H1 (cell line): ENCODE data around the gene TGM2. TPM values are rescaled to one million over a fixed set of nuclear protein-coding genes. Genes with fewer than 3 reads are reported as not detected.

Source experiments
- BCL11A ChIP-seq, 2 experiments: IDR thresholded peaks; one replicate each; pipeline ENCODE4 v1.6.1; 2011; ENCODE audit warnings: low read depth in 2 of 2, low read length in 2 of 2, mild to moderate bottlenecking in 2 of 2
- CREB1 ChIP-seq: IDR thresholded peaks from 2 replicates; pipeline ENCODE4 v1.6.1; 2012; ENCODE audit warnings: inconsistent platforms
- EZH2 ChIP-seq: fragments of 200-600 bp; sonication (generic); IDR thresholded peaks from 2 replicates; pipeline ENCODE4 v1.7.1; 2012; ENCODE audit warnings: low read depth, mild to moderate bottlenecking, moderate library complexity, low read length, inconsistent platforms; ENCODE audit not compliant: severe bottlenecking
- KDM5A ChIP-seq: fragments of 200-600 bp; IDR thresholded peaks from 2 replicates; pipeline ENCODE4 v1.7.1; 2012; ENCODE audit warnings: mild to moderate bottlenecking, low read length, inconsistent platforms, mixed read lengths
- POU5F1 ChIP-seq: IDR thresholded peaks from 2 replicates; pipeline ENCODE4 v1.6.1; 2011; ENCODE audit warnings: low read depth, mild to moderate bottlenecking, low read length, moderate library complexity
- RXRA ChIP-seq: IDR thresholded peaks from 2 replicates; pipeline ENCODE4 v1.6.1; 2011; ENCODE audit warnings: low read depth, mild to moderate bottlenecking, low read length, moderate library complexity; ENCODE audit not compliant: insufficient read depth
- SP1 ChIP-seq: IDR thresholded peaks from 2 replicates; pipeline ENCODE4 v1.6.1; 2011; ENCODE audit warnings: low read depth, low read length
- ZNF274 ChIP-seq: IDR thresholded peaks from 2 replicates; pipeline ENCODE4 v1.7.0; 2012; ENCODE audit warnings: low read length, borderline replicate concordance; ENCODE audit errors: extremely low read depth
- polyA plus RNA-seq, 7 experiments: library from polyadenylated mRNA; depleted of rRNA in 3 of 7; stranded (reverse) in 5 of 7; unstranded in 2 of 7; fragments of >200 nt in 5 of 7; fragments of 200-250 nt in 2 of 7; gene quantifications; 1 replicate in 5 of 7; 2 replicates in 1 of 7; 4 replicates in 1 of 7; pipeline versions ENCODE4 v1.2.1 to v1.2.3, GENCODE V29; 2011 to 2013; ENCODE audit warnings: missing spikeins in 2 of 7, mixed read lengths in 2 of 7
- total RNA-seq: library from RNA; stranded (reverse); fragmentation: NEBNext Ultra II Directional; extraction: Animal tissue kit (Norgen Biotek cat#: 25700); gene quantifications from 2 replicates; pipeline ENCODE4 v1.2.1, GENCODE V29; 2021
- TF ChIP-seq, protein P1 (sequence below): fragments of 300-600 bp; sonication (generic); IDR thresholded peaks from 2 replicates; pipeline ENCODE4 v1.7.1; 2012; ENCODE audit warnings: low read length, moderate library complexity, mild to moderate bottlenecking, inconsistent platforms; ENCODE audit not compliant: insufficient replicate concordance

The TGM2 gene
- total and polyA plus RNA-seq, 2 of the 8 experiments (the other 6 are each of a cell fraction or from before 2014, with no cell fraction given), result 0.86 to 1.0 TPM

DNA sequence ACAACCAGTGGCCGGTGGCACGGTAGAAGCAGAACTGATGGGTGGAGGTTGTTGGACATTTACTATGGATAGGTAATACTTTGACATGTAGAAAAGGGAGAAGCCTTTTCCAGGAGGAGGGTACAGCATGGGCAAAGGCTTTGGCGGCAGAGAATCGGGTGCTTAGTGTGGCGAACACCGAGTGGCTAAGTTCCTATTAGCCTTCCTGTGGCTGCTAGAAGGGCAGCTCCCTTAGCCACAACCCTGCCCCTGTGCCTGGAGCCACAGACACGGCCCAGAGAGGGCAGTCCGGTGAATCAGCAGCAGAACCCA lies 37.9 kb upstream of the TGM2 start (continued):
- TF ChIP-seq, protein P1, sequence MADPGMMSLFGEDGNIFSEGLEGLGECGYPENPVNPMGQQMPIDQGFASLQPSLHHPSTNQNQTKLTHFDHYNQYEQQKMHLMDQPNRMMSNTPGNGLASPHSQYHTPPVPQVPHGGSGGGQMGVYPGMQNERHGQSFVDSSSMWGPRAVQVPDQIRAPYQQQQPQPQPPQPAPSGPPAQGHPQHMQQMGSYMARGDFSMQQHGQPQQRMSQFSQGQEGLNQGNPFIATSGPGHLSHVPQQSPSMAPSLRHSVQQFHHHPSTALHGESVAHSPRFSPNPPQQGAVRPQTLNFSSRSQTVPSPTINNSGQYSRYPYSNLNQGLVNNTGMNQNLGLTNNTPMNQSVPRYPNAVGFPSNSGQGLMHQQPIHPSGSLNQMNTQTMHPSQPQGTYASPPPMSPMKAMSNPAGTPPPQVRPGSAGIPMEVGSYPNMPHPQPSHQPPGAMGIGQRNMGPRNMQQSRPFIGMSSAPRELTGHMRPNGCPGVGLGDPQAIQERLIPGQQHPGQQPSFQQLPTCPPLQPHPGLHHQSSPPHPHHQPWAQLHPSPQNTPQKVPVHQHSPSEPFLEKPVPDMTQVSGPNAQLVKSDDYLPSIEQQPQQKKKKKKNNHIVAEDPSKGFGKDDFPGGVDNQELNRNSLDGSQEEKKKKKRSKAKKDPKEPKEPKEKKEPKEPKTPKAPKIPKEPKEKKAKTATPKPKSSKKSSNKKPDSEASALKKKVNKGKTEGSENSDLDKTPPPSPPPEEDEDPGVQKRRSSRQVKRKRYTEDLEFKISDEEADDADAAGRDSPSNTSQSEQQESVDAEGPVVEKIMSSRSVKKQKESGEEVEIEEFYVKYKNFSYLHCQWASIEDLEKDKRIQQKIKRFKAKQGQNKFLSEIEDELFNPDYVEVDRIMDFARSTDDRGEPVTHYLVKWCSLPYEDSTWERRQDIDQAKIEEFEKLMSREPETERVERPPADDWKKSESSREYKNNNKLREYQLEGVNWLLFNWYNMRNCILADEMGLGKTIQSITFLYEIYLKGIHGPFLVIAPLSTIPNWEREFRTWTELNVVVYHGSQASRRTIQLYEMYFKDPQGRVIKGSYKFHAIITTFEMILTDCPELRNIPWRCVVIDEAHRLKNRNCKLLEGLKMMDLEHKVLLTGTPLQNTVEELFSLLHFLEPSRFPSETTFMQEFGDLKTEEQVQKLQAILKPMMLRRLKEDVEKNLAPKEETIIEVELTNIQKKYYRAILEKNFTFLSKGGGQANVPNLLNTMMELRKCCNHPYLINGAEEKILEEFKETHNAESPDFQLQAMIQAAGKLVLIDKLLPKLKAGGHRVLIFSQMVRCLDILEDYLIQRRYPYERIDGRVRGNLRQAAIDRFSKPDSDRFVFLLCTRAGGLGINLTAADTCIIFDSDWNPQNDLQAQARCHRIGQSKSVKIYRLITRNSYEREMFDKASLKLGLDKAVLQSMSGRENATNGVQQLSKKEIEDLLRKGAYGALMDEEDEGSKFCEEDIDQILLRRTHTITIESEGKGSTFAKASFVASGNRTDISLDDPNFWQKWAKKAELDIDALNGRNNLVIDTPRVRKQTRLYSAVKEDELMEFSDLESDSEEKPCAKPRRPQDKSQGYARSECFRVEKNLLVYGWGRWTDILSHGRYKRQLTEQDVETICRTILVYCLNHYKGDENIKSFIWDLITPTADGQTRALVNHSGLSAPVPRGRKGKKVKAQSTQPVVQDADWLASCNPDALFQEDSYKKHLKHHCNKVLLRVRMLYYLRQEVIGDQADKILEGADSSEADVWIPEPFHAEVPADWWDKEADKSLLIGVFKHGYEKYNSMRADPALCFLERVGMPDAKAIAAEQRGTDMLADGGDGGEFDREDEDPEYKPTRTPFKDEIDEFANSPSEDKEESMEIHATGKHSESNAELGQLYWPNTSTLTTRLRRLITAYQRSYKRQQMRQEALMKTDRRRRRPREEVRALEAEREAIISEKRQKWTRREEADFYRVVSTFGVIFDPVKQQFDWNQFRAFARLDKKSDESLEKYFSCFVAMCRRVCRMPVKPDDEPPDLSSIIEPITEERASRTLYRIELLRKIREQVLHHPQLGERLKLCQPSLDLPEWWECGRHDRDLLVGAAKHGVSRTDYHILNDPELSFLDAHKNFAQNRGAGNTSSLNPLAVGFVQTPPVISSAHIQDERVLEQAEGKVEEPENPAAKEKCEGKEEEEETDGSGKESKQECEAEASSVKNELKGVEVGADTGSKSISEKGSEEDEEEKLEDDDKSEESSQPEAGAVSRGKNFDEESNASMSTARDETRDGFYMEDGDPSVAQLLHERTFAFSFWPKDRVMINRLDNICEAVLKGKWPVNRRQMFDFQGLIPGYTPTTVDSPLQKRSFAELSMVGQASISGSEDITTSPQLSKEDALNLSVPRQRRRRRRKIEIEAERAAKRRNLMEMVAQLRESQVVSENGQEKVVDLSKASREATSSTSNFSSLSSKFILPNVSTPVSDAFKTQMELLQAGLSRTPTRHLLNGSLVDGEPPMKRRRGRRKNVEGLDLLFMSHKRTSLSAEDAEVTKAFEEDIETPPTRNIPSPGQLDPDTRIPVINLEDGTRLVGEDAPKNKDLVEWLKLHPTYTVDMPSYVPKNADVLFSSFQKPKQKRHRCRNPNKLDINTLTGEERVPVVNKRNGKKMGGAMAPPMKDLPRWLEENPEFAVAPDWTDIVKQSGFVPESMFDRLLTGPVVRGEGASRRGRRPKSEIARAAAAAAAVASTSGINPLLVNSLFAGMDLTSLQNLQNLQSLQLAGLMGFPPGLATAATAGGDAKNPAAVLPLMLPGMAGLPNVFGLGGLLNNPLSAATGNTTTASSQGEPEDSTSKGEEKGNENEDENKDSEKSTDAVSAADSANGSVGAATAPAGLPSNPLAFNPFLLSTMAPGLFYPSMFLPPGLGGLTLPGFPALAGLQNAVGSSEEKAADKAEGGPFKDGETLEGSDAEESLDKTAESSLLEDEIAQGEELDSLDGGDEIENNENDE, result no peak
- TF ChIP-seq CREB1 (no peak), BCL11A (IDR thresholded peaks at IDR 0.05; ENCODE audit: low read depth in 2 of 2, low read length in 2 of 2) (no peak), EZH2 (no peak), POU5F1 (no peak), SP1 (no peak), KDM5A (no peak), RXRA (no peak), ZNF274 (no peak)
